Mucosa of rectum (tissue), 2 donors: ENCODE measurements around the gene MFF.

Experiments
- H3K27ac ChIP-seq, 2 donors: one replicate each; pipeline ENCODE4 v1.7.0; 2013; ENCODE audit warnings: inconsistent platforms in 2 of 2, low read depth in 2 of 2, low read length in 2 of 2
- H3K27me3 ChIP-seq, 2 donors: one replicate each; pipeline ENCODE4 v1.7.0; 2013; ENCODE audit warnings: low read length in 2 of 2; ENCODE audit not compliant: control insufficient read depth in 2 of 2, insufficient read depth in 2 of 2
- H3K36me3 ChIP-seq, 2 donors: one replicate each; pipeline ENCODE4 v1.7.0; 2013; ENCODE audit warnings: low read length in 2 of 2; ENCODE audit not compliant: control insufficient read depth in 2 of 2, insufficient read depth in 2 of 2
- H3K4me1 ChIP-seq, 2 donors: one replicate each; pipeline ENCODE4 v1.7.0; 2013; ENCODE audit warnings: low read length in 2 of 2, mild to moderate bottlenecking in 1 of 2; ENCODE audit not compliant: control insufficient read depth in 2 of 2, insufficient read depth in 2 of 2
- H3K4me3 ChIP-seq, 2 donors: one replicate each; pipeline ENCODE4 v1.7.0; 2013; ENCODE audit warnings: low read length in 2 of 2
- H3K9ac ChIP-seq, 2 donors: one replicate each; pipeline ENCODE4 v1.7.0; 2013; ENCODE audit warnings: low read length in 2 of 2, low read depth in 1 of 2, mild to moderate bottlenecking in 1 of 2
- H3K9me3 ChIP-seq, 2 donors: one replicate each; pipeline ENCODE4 v1.7.0; 2013; ENCODE audit warnings: low read length in 2 of 2; ENCODE audit not compliant: control insufficient read depth in 2 of 2
- donor health status: healthy.
- donor health status: Normal muscosa, but diverticular disease.

The MFF gene

GRCh38 chr2:227388537-227389011, 63.5 kb downstream of the MFF start:
- no peak overlapping the region for H3K27ac ChIP-seq
- no peak overlapping the region for H3K4me3 ChIP-seq
- no peaks in the 10 kb centered on the region for H3K36me3 ChIP-seq
- H3K9ac ChIP-seq = no peak overlapping the region
- H3K9me3 ChIP-seq = no peaks in the 10 kb centered on the region
- no peaks in the 10 kb centered on the region for H3K27me3 ChIP-seq
- H3K4me1 ChIP-seq = no peaks in the 10 kb centered on the region

GRCh38 chr2:227389231-227389630, 64.2 kb downstream of the MFF start:
- Histone ChIP-seq H3K9ac (no peak overlapping the region), H3K27ac (no peak overlapping the region), H3K36me3 (no peaks in the 10 kb centered on the region)

GRCh38 chr2:227389661-227390060, 64.6 kb downstream of the MFF start:
- Histone ChIP-seq H3K4me1 (no peaks in the 10 kb centered on the region), H3K9me3 (no peaks in the 10 kb centered on the region), H3K9ac (no peak overlapping the region), H3K36me3 (no peaks in the 10 kb centered on the region), H3K27ac (no peak overlapping the region), H3K27me3 (no peaks in the 10 kb centered on the region), H3K4me3 (no peak overlapping the region)

More at GRCh38 chr2:227389231-227389630, 64.2 kb downstream of the MFF start:
- H3K9me3 ChIP-seq = no peaks in the 10 kb centered on the region
- H3K4me1 ChIP-seq = no peaks in the 10 kb centered on the region
- no peaks in the 10 kb centered on the region for H3K27me3 ChIP-seq
- H3K4me3 ChIP-seq = no peak overlapping the region

- H3K27me3 ChIP-seq = no peaks in the 10 kb centered on the region
- H3K4me3 ChIP-seq = no peak overlapping the region
- H3K27ac ChIP-seq = no peak overlapping the region
- H3K9me3 ChIP-seq = no peaks in the 10 kb centered on the region
- H3K4me1 ChIP-seq = no peaks in the 10 kb centered on the region
- H3K36me3 ChIP-seq = no peaks in the 10 kb centered on the region
- no peak overlapping the region for H3K9ac ChIP-seq
Measured at GRCh38 chr2:227390468-227391256, 65.6 kb downstream of the MFF start.

GRCh38 chr2:227394401-227394800, 69.3 kb downstream of the MFF start:
- peaks cover 0 to 3% of the 10 kb centered on the region in 2 donors for H3K4me1 ChIP-seq
- no peaks in the 10 kb centered on the region for H3K36me3 ChIP-seq
- H3K9ac ChIP-seq = no peak overlapping the region
- H3K27me3 ChIP-seq = no peaks in the 10 kb centered on the region
- H3K4me3 ChIP-seq = no peak overlapping the region
- H3K9me3 ChIP-seq = no peaks in the 10 kb centered on the region
- no peak overlapping the region for H3K27ac ChIP-seq

GRCh38 chr2:227395556-227395955, 70.5 kb downstream of the MFF start:
- Histone ChIP-seq H3K9ac (no peak overlapping the region), H3K9me3 (no peaks in the 10 kb centered on the region), H3K36me3 (no peaks in the 10 kb centered on the region), H3K27me3 (no peaks in the 10 kb centered on the region), H3K4me1 (peaks cover 0 to 3% of the 10 kb centered on the region in 2 donors), H3K27ac (no peak overlapping the region), H3K4me3 (no peak overlapping the region)

GRCh38 chr2:227397562-227397961, 72.5 kb downstream of the MFF start:
- Histone ChIP-seq H3K9me3 (no peaks in the 10 kb centered on the region), H3K27me3 (no peaks in the 10 kb centered on the region), H3K36me3 (no peaks in the 10 kb centered on the region), H3K27ac (no peak overlapping the region), H3K9ac (no peak overlapping the region), H3K4me3 (no peak overlapping the region), H3K4me1 (peaks cover 0 to 3% of the 10 kb centered on the region in 2 donors)

GRCh38 chr2:227398684-227399670, 73.9 kb downstream of the MFF start:
- no peak overlapping the region for H3K9ac ChIP-seq
- H3K4me1 ChIP-seq = peaks cover 0 to 3% of the 10 kb centered on the region in 2 donors
- H3K36me3 ChIP-seq = no peaks in the 10 kb centered on the region
- no peaks in the 10 kb centered on the region for H3K27me3 ChIP-seq
- H3K9me3 ChIP-seq = no peaks in the 10 kb centered on the region
- no peak overlapping the region for H3K27ac ChIP-seq
- H3K4me3 ChIP-seq = no peak overlapping the region

GRCh38 chr2:227401550-227401949, 76.5 kb downstream of the MFF start:
- H3K9me3 ChIP-seq = no peaks in the 10 kb centered on the region
- H3K4me3 ChIP-seq = no peak overlapping the region
- no peaks in the 10 kb centered on the region for H3K36me3 ChIP-seq
- H3K27me3 ChIP-seq = no peaks in the 10 kb centered on the region
- no peak overlapping the region for H3K27ac ChIP-seq
- no peak overlapping the region for H3K9ac ChIP-seq
- H3K4me1 ChIP-seq = peaks cover 4 to 14% of the 10 kb centered on the region in 2 donors

- Histone ChIP-seq H3K9me3 (no peaks in the 10 kb centered on the region), H3K36me3 (no peaks in the 10 kb centered on the region), H3K4me1 (peaks cover 6 to 18% of the 10 kb centered on the region in 2 donors), H3K27me3 (no peaks in the 10 kb centered on the region), H3K27ac (no peak overlapping the region), H3K9ac (no peak overlapping the region), H3K4me3 (no peak overlapping the region)
Measured at GRCh38 chr2:227402321-227402720, 77.3 kb downstream of the MFF start.
